Epidermal melanocyte (primary cell): ENCODE data around the gene MAP4K2.
"Not testable (repeated sequence)": the region's sequence is repeated elsewhere in the genome, so short reads cannot be mapped to it uniquely, and the experiment has no call there.

Experiments
- DNase-seq: peaks from one replicate; pipeline ENCODE4 v3.0.0; 2011; ENCODE audit warnings: low spot score; ENCODE audit not compliant: insufficient read length

MAP4K2 gene

DNA sequence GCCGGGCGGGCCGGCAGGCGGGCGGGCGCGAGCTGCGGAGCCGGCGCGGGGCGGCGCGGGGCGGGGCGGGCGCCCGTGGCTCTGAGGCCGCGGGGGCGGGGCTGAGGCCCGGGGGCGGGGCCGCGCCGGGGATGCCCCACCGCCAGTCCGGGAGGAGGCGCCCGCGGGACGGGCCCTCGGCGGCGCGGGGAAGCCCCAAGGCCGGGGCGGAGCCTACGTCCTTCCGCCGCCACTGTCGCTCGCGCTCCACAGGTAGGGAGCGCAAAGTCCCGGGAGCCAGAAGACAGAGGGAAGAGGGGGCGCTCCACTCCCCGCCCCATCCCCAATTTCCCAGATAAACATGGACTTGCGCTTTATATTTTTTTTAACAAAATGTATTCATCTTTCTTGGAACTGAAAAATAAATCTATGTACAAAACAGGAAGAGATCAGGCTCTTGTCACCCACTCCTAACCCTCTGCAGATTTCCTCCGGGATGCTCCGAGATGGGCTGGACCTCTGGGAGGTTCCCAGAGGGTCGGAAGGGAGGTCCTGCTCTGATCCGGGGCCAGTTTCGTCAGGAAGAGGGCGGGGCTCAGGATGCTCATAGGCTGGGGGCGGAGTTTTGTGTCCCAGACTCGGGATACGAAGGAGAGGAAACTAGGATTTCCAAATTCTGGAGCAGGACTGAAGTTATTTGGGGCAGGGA lies at the start of gene MAP4K2:
TSS of gene MAP4K2 (minus strand) at position 57 of the 688 bp plus-strand sequence. CDS start 65 bp downstream, outside the sequence.
- DNase-seq = peak; percentile 97

DNA sequence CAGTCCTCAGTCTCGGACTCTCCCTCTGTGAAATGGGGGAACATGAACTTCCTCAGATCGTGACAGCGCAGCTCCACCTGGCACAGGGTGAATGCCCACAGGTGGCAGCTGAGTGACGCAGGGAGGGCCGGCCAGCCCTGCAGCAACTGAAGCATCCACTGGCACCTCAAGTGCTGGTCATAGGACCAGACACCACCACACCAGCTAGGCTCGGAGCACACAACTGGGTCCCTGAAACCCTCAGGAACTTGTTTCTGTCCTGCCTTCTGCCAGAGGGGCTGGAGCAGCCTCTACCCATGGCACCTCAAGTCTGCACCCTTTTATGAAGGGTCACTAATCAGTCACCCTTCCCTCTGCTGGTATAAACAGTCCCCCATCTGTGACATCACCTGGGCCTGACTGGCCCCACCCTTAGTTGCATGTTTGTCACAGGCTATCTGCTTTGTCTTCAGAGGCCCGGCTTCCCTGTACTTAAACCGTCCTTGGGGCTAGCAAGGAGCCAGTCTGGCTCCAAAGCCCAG lies 48.9 kb upstream of the MAP4K2 start:
- DNase-seq = no peak

DNA sequence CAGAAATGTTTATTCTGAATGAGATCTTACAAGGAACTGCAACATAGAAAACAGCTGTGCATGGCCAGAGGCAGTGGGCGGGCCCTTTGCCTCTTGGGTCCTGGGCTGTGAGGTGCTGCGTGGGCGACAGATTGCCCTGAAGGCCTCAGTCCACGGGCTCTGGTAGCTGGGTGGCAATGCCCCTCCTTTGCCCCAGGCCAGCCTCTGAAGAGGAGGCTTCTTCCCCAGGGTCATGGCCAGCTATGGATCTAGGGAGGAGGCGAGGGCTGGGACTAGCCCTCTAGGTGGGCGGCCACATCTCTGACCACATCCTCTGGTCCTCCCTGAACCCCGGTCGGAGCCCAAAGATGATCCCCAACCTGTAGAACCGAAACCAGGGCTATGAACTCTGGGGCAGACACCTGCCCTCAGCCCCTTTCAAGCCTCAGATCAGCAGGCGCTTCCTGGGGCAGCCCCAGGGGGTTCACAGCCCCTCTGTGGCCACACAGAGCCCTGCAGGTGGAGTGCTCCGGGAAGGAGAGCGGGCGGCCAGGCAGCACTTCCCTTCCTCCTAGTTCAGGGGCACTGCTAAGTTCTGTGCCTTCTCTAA lies 48.1 kb upstream of the MAP4K2 start:
- DNase-seq = peak; percentile 61

DNA sequence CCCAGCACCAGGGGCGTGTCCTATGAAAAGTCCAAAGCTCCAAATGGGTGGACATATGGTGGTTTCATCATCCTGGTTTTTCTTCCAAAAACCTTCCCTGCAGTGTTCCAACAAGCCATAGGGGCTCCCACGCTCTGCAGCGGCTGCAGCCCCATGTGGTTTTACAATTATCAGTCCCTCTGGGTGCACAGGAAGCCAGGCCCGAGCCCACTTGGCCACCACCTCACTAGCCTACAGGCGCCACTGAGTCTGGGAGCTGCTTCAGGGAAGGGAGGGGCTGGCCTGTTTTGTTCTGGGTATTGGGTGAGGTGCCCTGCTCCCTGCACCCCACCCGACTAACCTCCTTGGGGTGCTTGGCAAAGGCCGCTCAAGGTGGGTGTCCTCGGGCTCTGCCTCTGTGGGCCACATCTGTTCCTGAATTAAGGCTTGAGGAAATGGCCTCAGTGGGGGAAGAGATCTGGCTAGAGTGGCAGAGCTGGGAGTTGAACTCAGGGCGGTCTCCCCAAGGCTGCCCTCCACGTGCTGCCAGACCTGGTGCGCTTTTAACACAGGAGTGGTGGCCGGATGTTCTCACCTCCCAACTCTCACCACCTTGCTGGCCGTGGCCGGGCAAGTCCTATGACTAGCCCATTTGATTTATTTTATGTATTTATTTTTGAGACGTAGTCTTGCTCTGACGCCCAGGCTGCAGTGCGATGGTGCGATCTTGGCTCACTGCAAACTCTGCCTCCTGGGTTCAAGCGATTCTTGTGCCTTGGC lies 46.8 kb upstream of the MAP4K2 start:
- no peak for DNase-seq

DNA sequence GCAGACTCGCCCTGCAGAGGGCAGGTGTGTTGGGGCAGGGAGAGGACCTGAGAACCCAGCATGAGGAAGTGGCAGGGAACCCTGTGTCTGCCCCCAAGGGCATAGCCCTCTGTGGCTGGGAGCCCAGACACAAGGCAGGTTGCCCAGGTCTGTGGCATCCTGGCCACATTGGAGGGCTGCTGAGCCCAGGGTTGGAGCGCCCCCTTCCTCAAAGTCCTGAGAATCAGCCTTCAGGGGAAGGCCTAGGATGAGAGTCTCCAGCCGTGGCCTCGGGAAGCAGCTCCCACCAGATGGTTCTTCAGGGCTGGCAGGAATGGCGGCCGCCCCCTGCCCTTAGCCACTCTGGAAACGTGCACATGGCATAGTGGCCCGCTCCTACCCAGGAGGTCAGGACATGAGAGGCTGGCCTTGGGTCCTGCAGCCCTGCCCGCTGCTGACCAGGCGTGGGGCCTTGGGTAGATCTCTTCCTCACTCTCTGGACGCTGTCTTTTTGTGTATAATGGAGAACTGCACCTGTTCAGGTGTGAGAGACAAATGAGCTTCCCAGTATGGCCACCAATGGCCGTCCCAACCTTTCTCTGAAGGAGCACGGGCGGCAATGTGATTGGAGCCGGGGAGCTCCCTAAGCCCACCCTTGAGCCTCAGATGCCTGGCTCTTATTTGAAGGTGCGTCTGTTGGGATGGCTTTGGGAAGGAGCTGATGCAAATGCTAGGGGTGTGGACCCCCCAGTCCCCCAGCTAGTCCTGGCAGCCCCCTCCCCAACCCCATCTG lies 46.0 kb upstream of the MAP4K2 start:
- DNase-seq = no peak

DNA sequence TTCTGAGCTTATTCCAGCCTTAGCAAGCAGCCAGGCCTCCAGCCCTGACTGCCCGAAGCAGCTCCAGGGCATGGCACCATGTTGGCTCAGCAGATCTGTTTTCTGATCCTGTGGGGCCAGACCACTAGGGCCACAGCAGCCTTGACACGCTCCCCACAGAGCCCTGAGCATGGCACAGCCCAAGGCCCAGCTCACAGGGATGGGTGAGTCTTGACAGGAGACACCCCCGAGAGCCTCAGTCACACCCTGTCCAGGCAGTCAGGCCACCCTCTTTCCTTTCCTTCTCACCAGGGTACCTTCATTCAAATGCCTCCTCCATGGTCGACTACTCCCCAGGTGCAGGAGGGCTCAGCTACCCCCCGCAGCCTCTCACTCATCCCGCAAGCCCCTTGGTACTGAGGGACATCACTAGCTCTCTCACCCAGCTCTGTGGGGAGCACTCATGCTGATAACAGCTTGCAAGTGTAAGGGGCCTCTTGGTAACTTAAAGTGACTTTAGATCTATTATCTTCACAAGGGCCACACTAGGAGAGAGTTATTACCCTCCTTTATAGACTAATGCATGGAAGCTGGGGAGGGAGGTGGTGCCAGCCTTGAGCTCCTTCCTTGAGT lies 45.3 kb upstream of the MAP4K2 start:
- no peak for DNase-seq

DNA sequence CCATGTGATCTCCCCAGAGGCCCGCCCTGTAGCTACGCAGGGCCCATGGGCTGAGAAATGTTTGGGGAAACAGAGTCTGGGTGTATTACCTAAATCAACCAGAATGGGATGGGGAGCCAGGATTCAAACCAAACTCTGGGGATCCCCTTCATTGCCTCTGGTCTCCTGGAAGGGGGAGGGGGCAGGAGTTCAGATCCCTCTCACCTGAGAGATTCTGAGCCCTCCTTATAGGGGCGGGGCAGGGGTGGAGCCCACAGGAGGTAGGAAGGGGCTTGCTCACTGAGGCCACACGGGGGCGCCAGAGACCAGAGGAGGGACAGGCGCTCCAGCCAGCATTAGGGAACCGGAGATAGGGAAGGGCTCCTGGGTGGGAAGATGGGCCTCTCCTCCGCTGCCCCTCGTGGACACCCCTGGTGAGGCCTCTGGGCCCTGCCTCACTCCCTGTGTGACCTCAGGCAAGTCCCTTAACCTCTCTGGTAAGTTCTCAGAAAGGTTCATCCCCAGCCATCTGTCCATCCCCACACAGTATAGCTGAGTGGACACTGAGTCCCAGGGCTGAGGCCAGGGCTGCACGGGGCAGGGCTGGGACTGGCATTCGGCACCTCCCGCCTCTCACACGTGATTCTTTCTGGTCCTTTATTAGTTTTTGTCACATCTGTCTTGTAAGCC lies 44.1 kb upstream of the MAP4K2 start:
- DNase-seq = peak; percentile 100

DNA sequence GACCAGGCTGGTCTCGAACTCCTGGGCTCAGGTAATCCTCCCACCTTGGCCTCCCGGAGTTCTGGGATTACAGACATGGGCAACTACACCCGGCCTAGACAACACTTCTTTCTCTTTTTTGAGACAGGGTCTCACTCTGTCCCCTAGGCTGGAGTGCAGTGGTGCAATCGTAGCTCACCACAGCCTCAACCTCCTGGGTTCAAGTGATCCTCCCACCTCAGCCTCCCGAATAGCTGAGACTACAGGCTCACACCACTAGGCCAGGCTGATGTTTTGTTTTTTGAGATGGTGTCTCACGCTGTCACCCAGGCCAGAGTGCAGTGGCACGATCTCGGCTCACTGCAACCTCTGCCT lies 42.7 kb upstream of the MAP4K2 start:
- DNase-seq = not testable (repeated sequence)

DNA sequence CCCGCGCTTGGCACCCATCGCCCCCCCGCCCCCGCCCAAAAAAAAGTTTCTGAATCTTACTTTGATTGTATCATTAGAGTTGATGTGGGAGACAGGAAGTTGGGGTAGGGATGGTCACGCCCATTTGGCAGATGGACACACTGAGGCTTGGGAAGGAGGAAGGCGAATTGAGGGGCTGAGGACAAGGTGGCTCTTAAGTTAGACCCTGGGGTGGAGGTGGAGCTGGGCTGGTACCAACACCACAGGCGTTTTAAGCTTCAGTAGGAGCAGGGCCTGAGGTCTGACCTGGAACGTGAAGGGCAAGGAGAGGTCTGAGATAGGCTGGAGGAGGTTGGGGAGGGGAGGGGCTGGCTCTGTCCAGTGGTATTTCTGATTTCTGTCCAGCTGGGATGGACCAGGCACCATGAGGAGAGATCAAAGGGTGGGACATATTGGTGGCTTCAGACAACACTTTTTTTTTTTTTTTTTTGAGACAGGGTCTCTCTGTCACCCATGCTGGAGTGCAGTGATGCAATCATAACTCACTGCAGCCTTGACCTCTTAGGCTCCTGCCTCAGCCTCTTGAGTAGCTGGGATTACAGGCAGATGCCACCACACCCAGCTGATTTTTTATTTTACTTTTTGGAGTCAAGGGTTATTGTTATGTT lies 42.2 kb upstream of the MAP4K2 start:
- no peak for DNase-seq

DNA sequence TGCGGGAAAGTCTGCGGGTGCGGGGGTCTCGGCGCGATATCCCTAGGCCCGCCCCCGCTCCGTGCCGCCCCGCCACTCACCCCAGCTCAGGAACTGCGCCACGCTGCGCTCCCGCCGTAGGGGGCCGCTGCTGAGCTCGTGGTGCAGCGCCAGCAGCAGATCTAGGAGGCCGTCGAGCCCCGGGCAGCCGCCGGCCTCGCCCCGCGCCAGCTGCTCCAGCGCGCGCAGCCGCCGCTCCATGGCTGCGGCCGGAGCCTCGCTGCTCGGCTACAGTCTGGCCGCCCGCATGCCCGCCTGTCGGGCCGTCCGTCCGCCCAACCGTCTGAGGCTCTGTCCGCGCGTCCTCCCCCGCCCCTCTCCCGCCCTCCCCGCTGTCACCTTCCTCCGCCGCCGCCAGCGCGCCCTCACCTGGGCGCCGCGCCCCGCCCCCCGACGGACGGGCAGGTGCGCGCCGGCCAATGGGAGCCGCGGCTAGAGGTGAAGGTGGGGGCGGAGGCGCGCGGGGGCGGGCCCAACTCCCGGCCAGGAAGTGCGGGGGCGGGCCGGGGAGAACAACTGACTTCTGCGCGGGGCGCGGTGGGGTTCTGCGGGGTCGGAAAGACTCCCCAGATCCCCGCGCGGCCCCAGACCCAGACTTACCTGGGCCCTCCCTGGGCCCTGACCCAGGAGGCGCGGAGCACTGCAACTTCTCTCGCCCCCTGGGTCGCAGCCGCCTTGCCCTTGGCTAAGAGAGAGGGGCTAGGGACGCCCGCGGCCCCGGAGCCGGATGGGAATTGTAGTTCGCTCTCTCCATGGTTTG lies 41.5 kb upstream of the MAP4K2 start, which contains the start of gene CDC42BPG:
TSS of gene CDC42BPG (minus strand) at position 324 of the 799 bp plus-strand sequence. CDS start at position 240, 84 bp downstream.
- DNase-seq = peak; percentile 88

DNA sequence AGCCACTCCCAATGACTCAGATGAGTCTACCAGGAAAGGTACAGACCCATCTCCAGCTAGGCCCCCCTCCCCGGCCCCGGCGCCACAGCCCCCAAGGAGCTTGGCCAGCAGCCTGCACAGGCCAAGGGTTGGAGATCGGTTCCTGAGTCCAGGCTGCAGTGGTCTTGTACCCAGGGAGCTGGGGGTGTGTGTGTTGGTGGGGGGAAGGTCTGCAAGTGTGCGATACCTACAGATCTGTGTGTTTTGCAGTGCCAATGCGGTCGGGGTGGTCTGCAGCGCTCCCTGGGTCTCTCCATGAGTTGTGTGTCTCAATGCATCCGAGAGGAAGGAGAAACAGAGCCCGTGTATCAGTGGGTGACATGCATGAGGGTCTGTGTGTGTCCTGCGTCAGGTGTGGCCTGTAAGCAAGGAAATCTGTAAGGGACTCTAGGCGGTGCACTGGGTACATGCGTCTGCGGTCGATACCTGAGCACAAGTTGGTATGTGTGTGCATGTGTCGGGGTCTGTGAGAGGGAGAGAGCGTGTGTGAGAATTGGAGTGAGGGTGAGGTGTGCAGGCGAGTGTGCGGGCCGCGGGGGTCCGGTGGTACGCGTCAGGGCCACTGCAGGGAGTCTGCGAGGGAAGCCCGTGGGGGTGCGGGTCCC lies 40.8 kb upstream of the MAP4K2 start:
- DNase-seq = no peak

DNA sequence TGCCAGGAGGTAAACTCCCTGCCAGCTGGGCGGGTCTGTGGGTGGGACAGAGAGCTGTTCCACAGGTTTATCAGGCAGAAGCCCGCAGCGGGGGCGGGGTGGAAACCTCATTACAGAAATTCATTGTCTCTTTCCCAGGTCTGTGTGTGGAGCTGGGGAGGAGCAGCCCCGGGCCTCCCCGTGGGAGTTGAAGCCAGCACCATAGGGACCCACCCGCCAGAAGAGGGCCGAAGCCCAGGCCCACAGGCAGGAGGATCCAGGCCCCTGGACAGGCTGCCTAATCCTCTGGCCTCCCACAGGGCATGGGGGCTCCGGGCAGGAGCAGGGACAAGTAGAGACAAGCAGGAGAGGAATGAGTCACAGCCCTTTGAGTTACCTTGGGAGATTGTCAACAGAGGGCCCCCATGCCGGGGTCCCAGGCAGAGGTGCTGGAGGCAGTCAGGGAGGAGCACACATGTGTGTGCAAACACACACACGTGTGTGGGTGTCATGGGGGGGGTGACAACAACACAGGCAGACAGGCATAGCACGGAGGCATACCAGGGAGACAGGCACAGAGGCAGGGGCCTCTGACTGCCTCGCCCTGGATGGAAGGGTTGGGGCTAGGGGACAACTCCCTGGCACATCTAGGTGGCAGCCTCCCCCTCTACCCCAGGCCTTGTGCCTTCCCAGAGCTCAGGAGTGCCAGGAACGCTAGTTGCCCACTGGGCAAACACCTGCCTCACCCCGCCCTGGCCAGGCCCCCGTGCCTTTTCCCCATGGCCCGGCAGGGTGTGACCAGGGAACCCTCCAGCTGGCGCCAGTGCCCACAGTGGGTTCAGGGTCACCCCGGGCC lies 40.1 kb upstream of the MAP4K2 start:
- DNase-seq = no peak

DNA sequence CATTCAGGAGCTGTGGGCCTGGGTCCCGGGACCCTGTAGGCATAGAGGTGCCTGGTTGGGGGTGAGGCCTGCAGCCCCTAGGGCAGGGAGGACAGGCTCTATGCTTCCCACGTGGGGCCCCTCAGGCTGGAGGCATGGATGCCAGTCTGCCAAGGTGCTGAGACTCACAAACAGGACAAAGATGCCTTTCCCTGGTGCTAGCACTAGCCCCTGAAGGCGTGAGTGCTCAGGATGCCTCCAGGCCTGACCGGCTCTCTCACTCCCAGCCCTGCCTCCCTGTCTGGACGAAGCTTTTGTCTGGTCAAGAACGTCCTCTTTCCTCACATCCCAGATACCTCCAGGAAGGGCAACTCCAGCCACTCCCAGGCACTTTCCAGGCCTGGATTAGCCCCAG lies 39.3 kb upstream of the MAP4K2 start:
- DNase-seq = no peak

DNA sequence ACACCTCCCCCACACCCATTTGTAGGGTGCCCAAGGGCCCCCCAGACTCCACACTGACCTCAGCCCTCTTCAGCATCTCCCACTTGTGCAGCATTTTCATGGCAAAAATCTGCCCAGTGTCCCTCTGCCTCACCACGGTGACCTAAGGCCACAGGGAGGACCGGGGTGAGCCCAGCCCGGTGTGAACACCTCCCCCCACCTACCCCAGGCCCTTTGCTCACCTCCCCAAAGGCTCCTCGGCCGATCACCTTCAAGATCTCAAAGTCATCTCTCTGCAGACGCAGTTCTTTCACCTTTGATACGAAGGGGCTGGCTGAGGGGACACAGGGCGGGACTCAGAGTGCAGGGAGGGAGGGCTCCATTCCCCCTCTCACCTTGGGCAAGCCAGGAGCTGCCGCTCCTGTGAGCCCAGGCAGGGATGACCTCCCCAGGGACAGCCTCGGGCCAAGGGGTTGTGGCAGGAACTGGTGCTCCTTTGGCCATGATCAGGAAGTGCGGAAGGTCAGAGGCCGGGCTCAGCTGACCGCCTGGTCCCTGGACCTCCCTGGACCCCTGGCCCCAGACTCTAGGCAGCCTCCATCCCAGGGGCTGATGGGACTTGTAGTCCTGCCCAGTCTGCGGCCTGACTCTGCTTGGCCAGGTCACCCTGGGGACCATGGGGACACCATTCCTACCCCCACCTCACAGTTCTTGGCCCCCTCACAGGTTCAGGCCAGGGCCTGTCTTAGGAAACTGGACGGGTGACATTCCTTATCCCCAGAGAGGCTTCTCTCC lies 38.8 kb upstream of the MAP4K2 start:
- DNase-seq = no peak

DNA sequence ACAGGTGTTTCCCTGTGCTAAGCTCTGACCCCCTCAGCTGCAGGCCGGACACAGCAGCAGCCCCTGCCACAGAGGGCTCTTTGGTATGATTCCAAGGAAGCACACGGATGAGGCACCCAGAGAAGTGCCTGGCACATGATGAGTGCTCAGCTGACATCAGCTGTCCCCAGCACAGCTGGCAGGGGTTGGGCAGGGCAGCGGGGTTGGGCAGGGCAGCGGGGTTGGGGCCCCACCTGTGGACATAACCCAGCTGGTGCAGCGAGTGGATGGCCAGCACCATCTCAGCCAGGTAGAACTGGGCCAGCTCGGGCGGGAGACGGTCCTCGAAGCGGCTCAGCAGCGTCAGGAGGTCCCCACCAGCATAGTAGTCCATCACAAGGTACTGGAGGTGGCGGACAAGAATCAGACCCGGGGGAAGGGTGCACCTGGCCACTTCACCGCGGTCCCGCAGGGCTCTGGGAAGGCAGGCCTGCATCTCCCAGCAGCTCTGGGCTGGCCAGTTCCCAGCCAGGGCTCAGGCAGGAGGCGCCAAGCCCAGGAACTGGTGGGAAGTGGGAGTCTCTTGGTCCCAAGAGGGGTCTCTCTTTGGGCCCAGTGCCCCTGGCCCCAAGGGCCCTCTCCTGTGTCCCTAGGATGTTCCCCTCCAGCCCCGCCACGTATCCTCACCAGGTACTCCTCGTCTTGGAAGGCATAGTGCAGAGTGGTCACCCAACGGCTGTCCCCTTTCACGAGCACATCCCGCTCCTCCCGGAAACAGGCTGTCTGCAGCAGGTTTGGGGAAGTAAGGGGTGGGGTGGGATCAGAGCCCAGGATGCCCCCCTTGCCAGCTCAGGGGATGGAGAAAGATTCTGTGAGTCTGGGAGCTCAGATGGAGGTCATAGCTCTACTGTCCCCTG lies 37.1 kb upstream of the MAP4K2 start:
- DNase-seq = no peak

DNA sequence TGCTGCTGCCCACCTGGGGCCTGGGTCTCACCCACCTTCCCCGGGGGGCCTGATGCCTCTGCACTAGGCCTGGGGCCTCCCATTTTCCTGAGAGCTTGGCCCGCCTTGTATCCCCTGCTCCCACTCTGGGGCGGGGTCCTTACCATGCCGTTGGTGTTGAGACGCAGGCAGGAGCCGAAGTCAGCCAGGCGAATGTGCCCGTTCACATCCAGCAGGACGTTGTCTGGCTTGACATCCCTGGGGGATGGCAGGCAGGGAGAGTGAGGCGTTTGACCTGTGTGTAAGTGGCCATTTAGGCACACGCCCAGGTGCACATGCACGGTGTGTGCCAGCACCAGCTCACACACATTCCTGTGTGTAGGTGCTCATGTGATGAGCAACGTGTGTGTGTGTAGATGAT lies 36.3 kb upstream of the MAP4K2 start:
- DNase-seq = no peak
